ENCODE measurements around the gene RPS17. TPM values are rescaled to one million over a fixed set of nuclear protein-coding genes. Genes with fewer than 3 reads are reported as not detected.
"Not testable (repeated sequence)": the region's sequence is repeated elsewhere in the genome, so short reads cannot be mapped to it uniquely, and the experiment has no call there.

Gene RPS17
- polyA plus RNA-seq, 3 donors: 3,243 to 6,403 (median 4,473) TPM

DNA sequence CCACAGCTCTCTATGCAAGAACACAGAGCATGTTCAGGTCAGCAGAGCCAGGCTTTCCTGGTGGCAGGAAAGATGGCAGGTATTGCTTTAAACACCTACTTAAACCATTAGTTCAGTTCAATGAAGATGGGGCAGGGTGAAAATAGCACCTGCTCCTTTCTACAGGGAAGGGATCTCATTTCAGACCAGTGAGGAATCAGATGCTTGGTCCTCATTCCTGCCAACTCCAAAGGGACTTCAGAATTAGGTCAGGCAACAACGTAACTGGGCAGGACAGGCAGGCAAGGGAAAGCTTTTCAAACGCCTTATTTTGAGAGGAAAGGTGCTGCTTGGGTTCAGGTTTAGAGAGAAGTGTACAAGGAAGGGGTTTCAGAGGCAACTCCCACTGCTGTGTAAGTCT is 12.6 kb upstream of the RPS17 start:
- 57 to 73% (median 68%) methylated on average over 2 of the region's 2 CpGs for WGBS, 3 donors
- no peak overlapping the region for H3K27ac ChIP-seq (ENCODE audit: low read depth, low read length)

DNA sequence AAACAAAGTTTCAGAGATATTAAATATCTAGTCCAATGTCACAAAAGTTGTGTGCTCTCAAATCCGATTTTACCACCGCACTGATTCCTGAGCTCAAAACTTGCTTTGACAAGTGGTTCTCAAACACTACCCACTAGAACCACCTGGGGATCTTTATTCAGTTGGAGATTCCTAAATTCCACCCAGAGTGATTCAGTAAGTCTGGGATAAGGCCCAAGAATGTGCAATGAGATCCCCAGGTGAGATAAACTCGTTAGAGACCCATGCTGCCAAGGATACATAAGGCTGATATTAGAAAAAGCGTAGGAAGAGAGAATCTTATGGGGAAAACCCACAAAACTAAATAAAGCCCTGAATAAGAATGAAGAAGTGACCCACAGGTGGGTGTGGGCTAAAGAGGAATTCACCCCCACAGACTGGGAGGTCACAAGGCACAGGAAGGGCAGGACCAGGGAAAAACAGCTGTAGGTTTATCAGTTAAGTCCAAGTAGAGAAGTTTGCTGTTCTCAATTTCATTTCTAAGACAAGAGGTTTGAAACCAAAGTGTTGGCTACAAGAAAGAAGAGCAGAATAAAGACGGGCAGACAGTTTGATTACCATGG is 11.5 kb upstream of the RPS17 start:
- WGBS, 3 donors: 68 to 78% (median 77%) methylated on average over 5 of the region's 5 CpGs
- H3K27ac ChIP-seq (ENCODE audit: low read depth, low read length): no peak overlapping the region

DNA sequence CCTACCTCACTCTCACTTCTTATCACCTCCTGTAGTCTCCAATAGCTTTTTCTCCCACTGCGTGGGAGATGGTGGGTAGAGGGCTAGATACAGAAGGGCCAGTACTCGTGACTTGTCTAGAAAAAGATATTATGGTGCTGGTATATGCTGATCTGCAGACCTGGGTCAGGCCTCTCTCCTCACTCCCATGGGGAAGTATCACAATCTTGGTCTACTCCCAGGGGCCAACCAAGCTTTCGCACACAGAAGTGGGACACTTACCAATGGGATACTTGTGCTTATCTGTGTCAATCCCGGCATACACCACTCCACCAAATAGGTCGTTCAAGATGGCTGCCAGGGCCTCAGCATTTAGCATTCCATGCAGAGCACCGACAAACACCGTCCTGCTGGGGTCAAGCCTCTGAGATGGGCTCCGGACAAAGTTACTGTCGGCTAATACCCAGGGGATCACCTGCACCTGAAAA is 9.0 kb upstream of the RPS17 start:
- no peak overlapping the region for H3K27ac ChIP-seq (ENCODE audit: low read depth, low read length)
- WGBS, 3 donors: 87 to 94% (median 93%) methylated on average over 9 of the region's 9 CpGs

DNA sequence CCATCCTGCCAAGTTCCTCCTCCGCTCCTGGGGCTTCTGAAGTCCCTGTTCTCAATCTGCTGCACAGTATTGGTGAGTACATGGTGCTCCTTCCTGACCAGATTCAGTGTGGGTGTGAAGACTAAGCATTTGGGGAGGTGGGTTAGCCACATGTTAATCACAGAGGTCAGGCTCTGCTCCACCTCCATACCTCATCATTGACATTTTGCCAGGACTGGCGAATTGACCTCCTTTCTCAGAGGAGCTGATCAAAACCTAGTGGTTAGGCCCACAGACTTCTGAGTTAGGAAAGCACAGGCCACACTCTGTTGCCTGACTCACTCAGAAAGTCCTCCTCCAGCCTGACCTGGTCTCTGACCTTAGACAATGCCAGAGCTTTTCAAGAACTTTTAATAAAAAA is 8.4 kb upstream of the RPS17 start:
- no peak overlapping the region for H3K27ac ChIP-seq (ENCODE audit: low read depth, low read length)
- WGBS, 3 donors: 79 to 82% (median 81%) methylated on average over 2 of the region's 2 CpGs

DNA sequence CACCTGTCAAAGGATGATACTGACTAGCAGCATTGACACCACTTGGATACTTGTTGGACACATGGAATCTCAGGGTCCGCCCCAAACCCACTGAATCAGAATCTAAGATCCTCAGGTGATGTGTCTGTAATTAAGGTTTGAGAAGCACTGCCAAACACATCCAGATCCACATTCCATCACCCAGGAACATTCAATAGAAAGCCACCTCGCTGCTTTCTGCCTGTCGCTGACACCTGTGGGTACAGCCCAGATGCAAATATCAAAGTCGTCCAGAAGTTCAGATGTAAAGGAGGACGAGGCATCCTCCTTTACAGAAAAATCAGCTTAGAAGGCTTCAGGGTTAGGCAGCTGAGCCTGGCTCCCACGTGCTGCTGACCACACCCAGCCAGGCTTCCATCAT is 5.2 kb upstream of the RPS17 start:
- no peak overlapping the region for H3K27ac ChIP-seq (ENCODE audit: low read depth, low read length)
- WGBS, 3 donors: 64 to 86% (median 86%) methylated on average over 6 of the region's 6 CpGs

DNA sequence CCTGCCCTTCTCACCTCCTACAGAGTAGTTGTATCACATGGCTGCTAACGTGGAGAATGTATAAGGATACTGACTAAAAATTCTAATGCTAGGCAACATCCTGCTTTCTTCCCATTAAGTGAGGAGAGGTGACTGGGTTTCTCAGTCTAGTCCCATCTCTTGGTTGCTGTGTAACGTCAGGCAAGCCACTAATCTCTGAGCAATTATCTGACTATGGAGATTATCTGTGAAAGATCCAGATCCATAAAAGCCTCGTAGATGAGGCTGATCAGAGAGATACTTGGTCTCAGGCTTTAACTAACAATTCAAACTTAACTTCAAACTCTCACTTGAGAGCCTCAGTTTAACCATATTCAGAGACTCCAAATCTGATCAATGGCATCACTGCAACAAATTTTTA is 4.7 kb upstream of the RPS17 start:
- WGBS, 3 donors: 41 to 63% (median 61%) methylated on average over 3 of the region's 3 CpGs
- H3K27ac ChIP-seq (ENCODE audit: low read depth, low read length): no peak overlapping the region

DNA sequence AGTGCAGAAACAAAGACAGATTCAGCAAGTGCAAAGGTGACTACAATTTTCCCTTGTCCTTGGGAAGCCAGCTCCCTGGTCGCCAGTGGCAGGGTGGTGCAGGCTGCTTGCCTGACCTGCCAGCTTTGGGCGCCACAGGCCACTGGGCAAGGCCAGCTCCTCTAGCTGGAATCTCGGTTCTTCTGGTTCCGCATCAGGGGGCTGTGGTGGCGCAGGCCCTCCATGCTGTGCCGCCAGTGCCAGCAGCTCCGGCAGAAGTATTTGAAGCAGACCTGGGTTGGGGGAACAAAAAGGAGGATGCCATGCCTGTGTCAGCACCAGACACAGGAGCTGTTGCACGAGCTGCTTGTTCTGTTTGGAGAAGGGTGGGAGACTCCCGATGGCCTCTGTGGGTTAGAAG is 4.2 kb upstream of the RPS17 start:
- WGBS, 3 donors: 66 to 90% (median 87%) methylated on average over 9 of the region's 9 CpGs
- H3K27ac ChIP-seq (ENCODE audit: low read depth, low read length): no peak overlapping the region

DNA sequence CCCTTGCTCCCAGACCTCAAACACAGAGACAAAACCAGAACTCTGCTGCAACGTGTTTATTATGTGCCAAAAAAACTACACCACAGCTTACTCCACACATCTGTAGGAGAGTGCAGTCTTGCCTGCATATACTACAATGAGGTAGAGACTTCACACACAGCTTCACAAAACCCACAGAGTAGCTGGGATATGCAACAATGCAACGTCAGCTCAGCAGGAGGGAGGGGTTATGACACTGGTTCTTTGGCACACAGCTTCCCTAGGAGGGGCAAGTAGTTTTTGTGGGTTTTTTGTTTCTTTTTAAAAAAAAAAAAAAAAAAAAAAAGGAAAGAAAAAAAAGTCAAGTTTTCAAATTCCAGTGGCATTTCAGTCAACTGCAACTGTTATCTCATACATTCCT is 2.9 kb upstream of the RPS17 start:
- H3K27ac ChIP-seq (ENCODE audit: low read depth, low read length): no peak overlapping the region
- WGBS, 3 donors: 9 to 48% (median 21%) methylated on average over 2 of the region's 2 CpGs

DNA sequence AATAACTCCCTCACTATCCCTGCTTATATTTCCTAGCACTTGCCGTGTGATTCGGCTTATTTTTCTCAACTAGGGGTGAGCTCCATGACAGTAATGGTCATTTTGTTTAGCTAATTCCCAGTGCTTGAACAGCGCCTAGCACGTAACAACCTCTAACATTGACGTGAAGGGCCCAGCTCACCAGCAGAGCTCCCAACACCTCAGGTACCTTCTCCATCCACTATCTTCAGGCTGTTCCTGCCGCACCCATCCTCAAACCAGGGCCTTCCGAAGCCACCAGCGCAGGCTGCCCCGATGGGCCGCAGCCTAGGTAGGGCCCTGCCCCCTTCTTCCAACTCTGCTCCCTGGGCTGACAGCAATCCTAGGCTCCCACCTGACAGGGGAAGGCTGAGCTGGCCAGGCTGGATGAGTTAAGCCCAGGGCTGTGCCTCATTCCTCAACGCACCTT is 751 bp upstream of the RPS17 start:
- no peak overlapping the region for H3K27ac ChIP-seq (ENCODE audit: low read depth, low read length)
- 13 to 28% (median 25%) methylated on average over 11 of the region's 11 CpGs for WGBS, 3 donors

DNA sequence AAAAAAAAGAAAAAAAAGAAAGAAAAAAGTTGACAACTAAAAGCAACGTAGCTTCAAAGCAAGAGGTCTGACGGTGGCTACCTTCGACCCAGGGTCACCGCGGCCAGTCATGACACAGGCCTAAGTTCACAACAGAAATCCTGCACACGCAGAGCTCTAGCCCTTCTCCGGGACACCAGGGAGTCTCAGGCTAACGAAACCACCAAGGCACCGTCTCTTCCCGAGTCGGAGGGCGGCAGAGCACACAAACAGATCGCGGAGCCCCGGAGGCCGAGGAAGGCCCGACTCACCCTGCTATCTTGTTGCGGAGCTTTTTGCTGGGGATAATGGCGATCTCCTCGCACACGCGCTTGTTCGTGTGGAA is 584 bp downstream of the RPS17 start:
- H3K27ac ChIP-seq (ENCODE audit: low read depth, low read length): no peak overlapping the region
- WGBS, 3 donors: 0 to 1% (median 1%) methylated on average over 23 of the region's 23 CpGs

DNA sequence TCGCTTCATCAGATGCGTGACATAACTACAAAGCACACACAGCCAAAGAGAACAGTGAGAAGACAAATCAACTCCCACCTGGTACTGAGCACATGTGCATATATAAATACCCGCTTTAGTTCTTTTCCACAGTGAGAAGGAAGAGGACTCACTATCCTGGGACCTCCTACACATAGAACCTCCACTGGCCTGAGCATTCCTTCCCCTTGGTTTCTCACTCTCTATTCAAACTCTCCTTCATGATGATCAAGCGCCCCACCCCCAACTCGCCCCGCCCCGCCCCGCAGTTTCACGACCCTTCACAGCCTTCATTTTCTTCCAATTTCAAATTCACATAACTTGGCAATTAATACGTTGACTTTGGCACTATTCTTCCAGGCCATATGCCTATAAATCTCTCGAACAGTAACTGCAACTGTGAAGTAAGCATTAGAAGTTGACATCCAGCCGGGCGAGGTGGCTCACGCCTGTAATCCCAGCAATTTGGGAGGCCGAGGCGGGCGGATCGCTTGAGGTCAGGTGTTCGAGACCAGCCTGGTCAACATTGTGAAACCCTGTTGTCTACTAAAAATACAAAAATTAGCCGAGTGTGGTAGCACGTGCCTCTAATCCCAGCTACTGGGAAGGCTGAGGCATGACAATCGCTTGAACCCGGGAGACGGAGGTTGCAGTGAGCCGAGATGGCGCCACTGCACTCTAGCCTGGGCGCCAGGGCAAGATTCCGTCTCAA is 1.1 kb downstream of the RPS17 start:
- H3K27ac ChIP-seq (ENCODE audit: low read depth, low read length): no peak overlapping the region
- 15 to 23% (median 20%) methylated on average over 26 to 28 of the region's 28 CpGs for WGBS, 3 donors

DNA sequence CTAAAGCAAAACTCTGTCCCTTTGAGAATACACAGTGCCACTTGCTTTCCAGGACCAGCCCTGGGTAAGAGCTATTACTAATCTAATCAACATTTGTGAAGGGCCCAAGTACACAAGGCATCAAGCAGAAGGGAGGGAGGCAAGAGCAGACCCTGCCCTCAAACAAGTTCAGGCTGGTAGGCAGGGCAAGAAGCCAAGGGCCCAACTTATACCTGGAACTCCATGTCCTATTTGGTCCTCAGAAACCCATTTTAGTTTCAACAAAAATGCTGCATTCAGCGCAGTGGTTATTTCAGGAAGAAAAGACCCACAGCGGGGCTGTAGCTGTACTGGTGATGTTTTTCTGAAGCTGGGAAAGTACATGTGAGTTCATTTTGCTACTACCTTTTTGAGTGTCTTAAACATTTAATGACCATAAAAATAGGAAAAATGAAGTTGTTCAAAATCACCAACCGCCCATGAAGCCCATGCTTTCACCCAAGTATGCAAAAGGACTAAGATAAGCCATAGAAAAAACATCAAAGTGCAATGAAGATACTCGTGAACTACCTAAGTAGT is 2.8 kb downstream of the RPS17 start:
- no peak overlapping the region for H3K27ac ChIP-seq (ENCODE audit: low read depth, low read length)
- 78 to 84% (median 81%) methylated on average over 4 of the region's 4 CpGs for WGBS, 3 donors

DNA sequence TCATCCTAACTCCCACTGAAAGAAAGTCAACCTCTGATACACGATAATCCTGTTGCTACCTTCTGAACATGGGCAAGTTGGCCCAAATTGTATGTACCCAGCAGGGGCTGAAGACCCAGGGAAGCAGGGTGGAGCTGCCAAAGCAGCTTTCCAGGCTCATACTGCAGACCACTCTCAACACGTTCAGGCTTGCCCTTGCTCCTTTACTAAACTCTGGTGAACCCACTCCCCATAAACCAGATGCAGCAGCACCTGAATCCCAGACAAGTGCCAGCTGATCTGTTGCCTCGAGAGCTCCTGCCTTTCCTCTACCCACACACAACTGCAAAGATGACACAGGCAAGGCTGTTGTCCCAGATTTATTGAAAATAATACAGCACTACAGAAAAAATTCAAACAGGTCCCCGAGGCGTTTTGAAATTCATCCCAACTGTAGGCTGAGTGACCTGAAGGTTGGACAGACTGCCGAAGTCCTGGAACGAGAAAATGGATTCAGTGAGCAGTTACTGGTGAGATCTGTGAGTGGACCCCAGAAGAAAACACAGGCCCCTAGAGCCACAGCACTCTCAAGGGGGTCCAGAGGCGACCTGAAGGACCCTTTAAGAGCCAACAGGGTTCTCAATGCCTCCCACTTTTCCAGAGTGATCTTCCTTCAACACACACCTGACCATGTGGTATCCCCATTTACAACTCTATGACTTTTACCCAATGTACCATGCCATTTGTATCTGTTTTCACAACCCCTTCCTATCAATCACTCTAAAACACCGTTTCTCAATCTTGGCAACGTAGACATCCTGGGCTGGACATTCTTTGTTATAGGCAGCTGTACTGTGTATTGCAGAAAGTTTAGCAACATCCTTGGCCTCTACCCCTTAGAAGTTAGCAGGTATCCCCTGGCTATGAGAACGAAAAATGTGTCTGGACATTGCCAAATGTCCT is 3.6 kb downstream of the RPS17 start:
- WGBS, 3 donors: 61 to 62% (median 61%) methylated on average over 11 of the region's 11 CpGs
- H3K27ac ChIP-seq (ENCODE audit: low read depth, low read length): no peak overlapping the region

DNA sequence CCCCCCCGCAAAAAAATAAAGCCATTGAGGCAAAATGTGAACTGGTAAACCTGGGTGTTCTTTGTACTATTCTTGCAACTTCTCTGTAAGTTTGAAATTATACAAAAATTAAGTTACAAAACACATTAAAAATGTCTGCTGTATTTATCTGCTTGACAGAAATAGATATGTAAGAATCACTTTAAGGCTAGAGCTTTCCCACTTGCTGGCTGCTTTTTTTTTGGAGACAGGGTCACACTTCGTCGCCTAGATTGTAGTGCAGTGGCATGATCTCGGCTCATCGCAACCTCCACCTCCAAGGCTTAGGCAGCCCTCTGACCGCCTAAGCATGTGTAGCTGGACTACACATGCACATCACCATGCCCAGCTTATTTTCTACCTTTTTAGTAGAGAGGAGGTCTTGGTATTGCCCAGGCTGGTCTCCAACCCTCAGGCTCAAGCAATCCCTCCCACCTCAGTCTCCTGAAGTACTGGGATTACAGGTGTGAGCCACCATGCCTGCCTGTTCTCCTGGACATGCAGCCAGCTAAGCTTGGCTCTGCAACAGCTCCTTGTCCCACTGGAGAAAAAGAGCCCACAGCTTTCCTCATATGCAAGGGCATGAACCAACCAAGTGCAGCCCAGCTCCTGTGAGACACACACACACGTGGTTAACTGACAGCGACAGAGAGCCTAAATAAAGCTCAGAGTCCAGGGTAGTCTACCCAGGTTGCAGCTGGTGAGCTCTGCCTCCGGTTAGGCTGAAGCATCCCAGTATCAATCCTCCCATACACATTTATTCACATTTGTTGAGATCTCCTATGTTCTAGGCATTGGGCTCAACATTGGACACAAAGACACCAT is 4.5 kb downstream of the RPS17 start:
- 70 to 76% (median 73%) methylated on average over 9 of the region's 9 CpGs for WGBS, 3 donors
- no peak overlapping the region for H3K27ac ChIP-seq (ENCODE audit: low read depth, low read length)

DNA sequence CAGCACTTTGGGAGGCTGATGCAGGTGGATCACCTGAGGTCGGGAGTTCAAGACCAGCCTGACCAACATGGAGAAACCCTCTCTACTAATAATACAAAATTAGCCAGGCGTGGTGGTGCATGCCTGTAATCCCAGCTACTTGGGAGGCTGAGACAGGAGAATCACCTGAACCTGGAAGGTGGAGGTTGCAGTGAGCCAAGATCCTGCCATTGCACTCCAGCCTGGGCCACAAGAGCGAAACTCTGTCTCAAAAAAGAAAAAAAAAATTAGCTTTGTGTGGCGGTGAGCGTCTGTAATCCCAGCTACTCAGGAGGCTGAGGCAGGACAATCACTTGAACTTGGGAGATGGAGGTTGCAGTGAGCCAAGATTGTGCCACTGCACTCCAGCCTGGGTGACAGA is 5.1 kb downstream of the RPS17 start:
- WGBS, 3 donors: 91 to 94% (median 93%) methylated on average over 5 of the region's 5 CpGs
- H3K27ac ChIP-seq (ENCODE audit: low read depth, low read length): not testable (repeated sequence)

DNA sequence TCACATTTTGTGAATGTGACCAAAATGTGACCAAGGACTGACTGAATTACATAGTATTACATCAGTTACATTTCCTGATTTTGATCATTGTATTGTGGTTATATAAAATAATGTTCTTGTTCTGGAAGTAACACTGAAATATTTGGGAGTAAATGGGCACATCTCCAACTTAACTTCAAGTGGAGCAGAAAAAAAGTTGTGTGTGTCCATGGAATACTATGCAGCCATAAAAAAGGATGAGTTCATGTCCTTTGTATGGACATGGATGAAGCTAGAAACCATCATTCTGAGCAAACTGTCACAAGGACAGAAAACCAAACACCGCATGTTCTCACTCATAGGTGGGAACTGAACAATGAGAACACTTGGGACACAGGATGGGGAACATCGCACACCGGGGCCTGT is 5.8 kb downstream of the RPS17 start:
- H3K27ac ChIP-seq (ENCODE audit: low read depth, low read length): not testable (repeated sequence)
- WGBS, 3 donors: 96 to 98% (median 97%) methylated on average over 3 of the region's 3 CpGs

DNA sequence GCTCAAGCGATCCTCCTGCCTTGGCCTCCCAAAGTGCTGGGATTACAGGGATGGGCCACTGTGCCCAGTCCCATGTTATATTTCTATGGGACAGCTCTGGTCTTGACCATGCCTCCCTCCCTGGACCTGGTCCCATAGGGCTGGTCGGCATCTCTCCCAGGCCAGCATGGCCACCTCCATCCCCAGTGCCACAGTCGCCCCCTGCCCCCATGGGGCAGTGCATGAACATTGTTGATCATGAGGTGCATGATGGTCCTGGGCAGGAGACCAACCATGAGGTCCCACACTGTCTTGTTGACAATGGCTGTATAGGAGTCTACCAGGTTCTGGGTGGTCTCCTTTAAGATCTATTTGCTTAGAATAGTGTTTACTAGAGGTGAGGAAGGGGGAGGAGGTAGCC is 6.5 kb downstream of the RPS17 start:
- 93 to 98% (median 97%) methylated on average over 3 of the region's 3 CpGs for WGBS, 3 donors

DNA sequence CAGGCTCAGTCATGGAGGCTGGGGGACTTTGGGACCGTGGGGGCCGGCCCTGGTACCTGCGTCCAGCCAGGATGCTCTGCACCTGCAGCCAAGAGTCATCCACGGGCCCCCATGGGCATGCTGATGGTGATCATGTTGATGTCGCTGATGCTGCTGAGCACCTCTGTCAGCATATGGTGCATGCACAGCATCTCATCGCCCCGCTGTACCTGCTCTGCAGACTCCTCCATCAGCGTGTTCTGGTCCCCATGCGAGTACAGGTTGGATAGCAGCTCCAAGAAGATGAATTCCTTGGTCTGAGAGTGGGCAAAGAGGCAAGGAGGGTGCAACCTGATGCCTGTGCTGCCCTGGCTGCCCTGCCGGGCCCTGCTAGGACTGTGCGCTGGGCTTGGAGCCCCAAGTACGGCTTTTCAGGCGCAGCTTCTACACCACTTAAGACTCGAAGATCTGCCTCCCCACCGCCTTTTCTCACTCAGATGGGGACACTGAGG is 7.2 kb downstream of the RPS17 start:
- H3K27ac ChIP-seq (ENCODE audit: low read depth, low read length): no peak overlapping the region
- 94% methylated on average over 15 of the region's 15 CpGs for WGBS, 3 donors

More for the DNA sequence above, 6.5 kb downstream of the RPS17 start:
- no peak overlapping the region for H3K27ac ChIP-seq (ENCODE audit: low read depth, low read length)
